PC-3 (cell line): ENCODE results near the gene TP63. TPM values are rescaled to one million over a fixed set of nuclear protein-coding genes. Genes with fewer than 3 reads are reported as not detected.

Experiments
- ATAC-seq: fragments of 200-7000 bp; cut with Tn5 transposase; 2 replicates; pipeline ENCODE4 v1.9.1; 2020; ENCODE audit warnings: mild to moderate bottlenecking, moderate library complexity
- Bru-seq: library from RNA; stranded (reverse); fragments of 400-500 nt; gene quantifications from one replicate; lab custom pipeline; 2021; lab: Mats Ljungman, UMichigan
- BruChase-seq, 2 experiments: library from RNA; stranded (reverse); fragments of 400-500 nt; gene quantifications; one replicate each; lab custom pipeline; 2021; lab: Mats Ljungman, UMichigan
- BruUV-seq: library from RNA; stranded (reverse); fragments of 400-500 nt; replicated peaks from 2 replicates; lab custom pipeline; 2021; lab: Mats Ljungman, UMichigan
- CTCF ChIA-PET: fragments of 300-600 bp; sonication (Branson Sonifier 250); formaldehyde crosslinking; loops from one replicate; lab custom pipeline; 2022; ENCODE audit warnings: antibody characterized with exemption; lab: Charles Lee
- POLR2A ChIA-PET: fragments of 300-600 bp; sonication (Branson Sonifier 250); formaldehyde crosslinking; loops from one replicate; lab custom pipeline; 2022; ENCODE audit warnings: antibody characterized with exemption; ENCODE audit not compliant: unreplicated experiment; lab: Charles Lee
- DNase-seq: peaks from one replicate; pipeline ENCODE4 v3.0.0-alpha.2; 2015
- H2AFZ ChIP-seq: fragments of 300-600 bp; sonication (generic); 2 replicates; pipeline ENCODE4 v1.6.0; 2016; ENCODE audit warnings: antibody characterized with exemption, low read length
- H3F3A ChIP-seq: fragments of 300-600 bp; sonication (generic); one replicate; pipeline ENCODE4 v1.6.0; 2017; ENCODE audit warnings: antibody characterized with exemption, low read length, control low read depth, mild to moderate bottlenecking; ENCODE audit not compliant: unreplicated experiment
- H3K27ac ChIP-seq: fragments of 300-600 bp; sonication (generic); 2 replicates; pipeline ENCODE4 v1.5.1; 2016; ENCODE audit warnings: mild to moderate bottlenecking, low read length
- H3K27me3 ChIP-seq: fragments of 300-600 bp; sonication (generic); 2 replicates; pipeline ENCODE4 v1.6.1; 2016; ENCODE audit warnings: low read length, mixed read lengths
- H3K36me3 ChIP-seq: fragments of 300-600 bp; sonication (generic); 2 replicates; pipeline ENCODE4 v1.6.1; 2016; ENCODE audit warnings: low read depth, mixed run types, low read length, mixed read lengths
- H3K4me1 ChIP-seq: fragments of 300-600 bp; sonication (generic); 2 replicates; pipeline ENCODE4 v1.5.1; 2016; ENCODE audit warnings: low read length; ENCODE audit not compliant: insufficient read depth
- H3K4me2 ChIP-seq: fragments of 300-600 bp; sonication (generic); 2 replicates; pipeline ENCODE4 v1.6.0; 2016; ENCODE audit warnings: low read length
- H3K4me3 ChIP-seq: fragments of 300-600 bp; sonication (generic); 2 replicates; pipeline ENCODE4 v1.5.1; 2016; ENCODE audit warnings: mild to moderate bottlenecking, low read length, mixed read lengths
- H3K79me2 ChIP-seq: fragments of 300-600 bp; sonication (generic); 2 replicates; pipeline ENCODE4 v1.6.1; 2017; ENCODE audit warnings: low read length, mixed read lengths
- H3K9ac ChIP-seq: fragments of 300-600 bp; sonication (generic); 2 replicates; pipeline ENCODE4 v1.6.0; 2016; ENCODE audit warnings: mild to moderate bottlenecking, low read length
- H3K9me2 ChIP-seq: fragments of 300-600 bp; sonication (generic); replicated peaks from 2 replicates; pipeline ENCODE4 v1.6.1; 2016; ENCODE audit warnings: mixed run types, low read length, mixed read lengths
- H3K9me3 ChIP-seq: fragments of 300-600 bp; sonication (generic); 2 replicates; pipeline ENCODE4 v1.6.1; 2016; ENCODE audit warnings: low read length, mixed read lengths
- H4K20me1 ChIP-seq: fragments of 300-600 bp; sonication (generic); 2 replicates; pipeline ENCODE4 v1.6.1; 2016; ENCODE audit warnings: low read length, mixed read lengths
- EZH2 ChIP-seq: fragments of 300-600 bp; sonication (generic); IDR thresholded peaks from one replicate; pipeline ENCODE4 v1.6.1; 2017; ENCODE audit warnings: antibody characterized with exemption, mild to moderate bottlenecking, low read length; ENCODE audit not compliant: unreplicated experiment
- EZH2phosphoT487 ChIP-seq: fragments of 300-600 bp; sonication (generic); IDR thresholded peaks from 2 replicates; pipeline ENCODE4 v1.6.1; 2018; ENCODE audit warnings: mild to moderate bottlenecking, antibody characterized with exemption, low read length, borderline replicate concordance
- intact Hi-C: fragments of 100-400 bp; cut with micrococcal nuclease; formaldehyde crosslinking; loops from 2 replicates; pipeline ENCODE4 v1.9.0; 2023
- long read RNA-seq: library from polyadenylated mRNA; unstranded; transcript quantifications from one replicate; pipeline ENCODE4 v2.0.0, GENCODE V29; 2021; ENCODE audit not compliant: unreplicated experiment
- total RNA-seq: library from RNA; depleted of rRNA; stranded (reverse); fragments of >200 nt; gene quantifications from 2 replicates; pipeline ENCODE4 v1.2.3, GENCODE V29; 2014; rRNA removed
- TF ChIP-seq, protein P1 (sequence below): fragments of 300-600 bp; sonication (generic); conservative IDR thresholded peaks from 2 replicates; pipeline ENCODE4 v1.5.1; 2017; ENCODE audit warnings: antibody characterized with exemption, low read depth, mild to moderate bottlenecking, low read length

TP63 gene
- total RNA-seq (0.23 and 0.29 TPM in 2 replicates), Bru-seq, nascent RNA (percentile 20 among the genes with signal in this experiment), BruChase-seq, experiment 1, labeled RNA remaining after a 6-hour chase (percentile 13 among the genes with signal in this experiment), BruChase-seq, experiment 2, labeled RNA remaining after a 2-hour chase (percentile 15 among the genes with signal in this experiment)
- long read RNA-seq, partial matches to known transcripts: 1 of 2 reads
- long read RNA-seq, other reads (novel, unspliced or antisense): 1 of 2 reads

DNA sequence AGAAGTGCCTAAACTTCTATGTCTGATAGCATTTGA, at the start of gene TP63:
Gene TP63 (plus strand): TSS at position 17 of the 36 bp plus-strand sequence. CDS start 127 bp downstream, outside the sequence.
- H3K36me3 ChIP-seq: no peaks in the 10 kb centered on the region
- H3K4me3 ChIP-seq: no peak within 1 kb of the TSS
- ATAC-seq (no peak), DNase-seq (no peak)
- TF ChIP-seq, protein P1, sequence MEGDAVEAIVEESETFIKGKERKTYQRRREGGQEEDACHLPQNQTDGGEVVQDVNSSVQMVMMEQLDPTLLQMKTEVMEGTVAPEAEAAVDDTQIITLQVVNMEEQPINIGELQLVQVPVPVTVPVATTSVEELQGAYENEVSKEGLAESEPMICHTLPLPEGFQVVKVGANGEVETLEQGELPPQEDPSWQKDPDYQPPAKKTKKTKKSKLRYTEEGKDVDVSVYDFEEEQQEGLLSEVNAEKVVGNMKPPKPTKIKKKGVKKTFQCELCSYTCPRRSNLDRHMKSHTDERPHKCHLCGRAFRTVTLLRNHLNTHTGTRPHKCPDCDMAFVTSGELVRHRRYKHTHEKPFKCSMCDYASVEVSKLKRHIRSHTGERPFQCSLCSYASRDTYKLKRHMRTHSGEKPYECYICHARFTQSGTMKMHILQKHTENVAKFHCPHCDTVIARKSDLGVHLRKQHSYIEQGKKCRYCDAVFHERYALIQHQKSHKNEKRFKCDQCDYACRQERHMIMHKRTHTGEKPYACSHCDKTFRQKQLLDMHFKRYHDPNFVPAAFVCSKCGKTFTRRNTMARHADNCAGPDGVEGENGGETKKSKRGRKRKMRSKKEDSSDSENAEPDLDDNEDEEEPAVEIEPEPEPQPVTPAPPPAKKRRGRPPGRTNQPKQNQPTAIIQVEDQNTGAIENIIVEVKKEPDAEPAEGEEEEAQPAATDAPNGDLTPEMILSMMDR: no peak
- TF ChIP-seq EZH2phosphoT487 (no peak), EZH2 (no peak)
- no peaks in the 10 kb centered on the region for H3K79me2 ChIP-seq
- no peaks in the 10 kb centered on the region for H3K9me3 ChIP-seq
- no peaks in the 10 kb centered on the region for H3F3A ChIP-seq
- no peaks in the 10 kb centered on the region for H3K9me2 ChIP-seq
- POLR2A ChIA-PET: no interaction called here
- H2AFZ ChIP-seq: peak within 1 kb of the TSS; percentile 40; the same call in 1 of the 2 replicates
- intact Hi-C loops: no loop called here
- no peaks in the 10 kb centered on the region for H3K27me3 ChIP-seq
- CTCF ChIA-PET: no interaction called here
- no peak within 1 kb of the TSS for H3K27ac ChIP-seq
- no peak within 1 kb of the TSS for H3K9ac ChIP-seq
- H3K4me1 ChIP-seq: no peaks in the 10 kb centered on the region
- no peaks in the 10 kb centered on the region for H4K20me1 ChIP-seq
- no peak within 1 kb of the TSS for H3K4me2 ChIP-seq
- no TSS peak for BruUV-seq

DNA sequence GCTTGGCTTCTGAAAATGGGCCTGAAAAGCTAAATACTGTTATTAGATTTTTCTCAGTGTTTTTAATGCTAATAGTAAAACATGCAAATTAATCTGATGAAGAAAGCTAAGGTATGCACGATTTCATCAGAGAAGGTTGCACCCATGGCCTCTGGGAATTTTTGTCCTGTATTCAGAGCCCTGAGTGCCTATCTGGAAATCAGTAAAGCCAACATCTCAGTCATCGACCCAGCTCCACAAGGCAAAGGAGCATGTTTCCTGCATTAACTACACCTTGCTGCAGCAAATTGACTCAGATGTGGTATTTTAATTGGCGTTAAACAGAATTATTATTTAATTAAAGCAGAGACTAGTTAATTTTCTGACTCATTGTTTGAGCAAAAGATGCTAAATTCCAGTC, 49.0 kb upstream of the TP63 start:
- TF ChIP-seq, protein P1: no peak
- TF ChIP-seq EZH2 (no peak), EZH2phosphoT487 (no peak)
- Histone ChIP-seq H3F3A (no peaks in the 10 kb centered on the region), H3K9ac (no peak overlapping the region), H3K27me3 (no peaks in the 10 kb centered on the region), H3K9me3 (no peaks in the 10 kb centered on the region), H2AFZ (no peak overlapping the region), H3K4me3 (no peak overlapping the region), H3K27ac (no peak overlapping the region), H3K4me1 (no peaks in the 10 kb centered on the region), H3K36me3 (no peaks in the 10 kb centered on the region), H3K4me2 (no peak overlapping the region), H3K79me2 (no peaks in the 10 kb centered on the region), H3K9me2 (no peaks in the 10 kb centered on the region; the same call in 1 of the 2 replicates), H4K20me1 (no peaks in the 10 kb centered on the region)
- ChIA-PET CTCF (no interaction called here), POLR2A (no interaction called here)
- BruUV-seq: no TSS peak
- no peak for DNase-seq
- intact Hi-C loops: no loop called here
- ATAC-seq: no peak

DNA sequence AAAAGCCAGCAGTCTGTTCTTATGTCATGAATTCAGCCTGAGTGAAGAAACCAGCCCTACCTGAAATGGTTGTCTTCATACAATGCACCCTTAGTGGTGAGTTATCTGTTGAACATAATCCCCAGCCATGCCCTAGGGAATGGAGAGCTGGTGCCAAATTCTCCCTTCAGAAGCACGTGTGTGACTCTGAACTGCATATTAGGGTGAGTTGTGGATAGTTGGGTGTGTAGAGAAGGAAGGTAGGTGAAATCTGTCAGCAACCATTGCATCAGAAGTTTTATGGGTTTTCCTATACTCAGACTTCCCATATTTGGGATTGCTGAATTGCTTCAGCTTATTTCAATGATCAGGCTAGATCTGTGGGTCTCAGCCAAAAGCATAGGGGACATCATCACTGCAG, 46.5 kb upstream of the TP63 start:
- Histone ChIP-seq H2AFZ (no peak overlapping the region), H3K27me3 (no peaks in the 10 kb centered on the region), H3K9ac (no peak overlapping the region), H4K20me1 (no peaks in the 10 kb centered on the region), H3K4me1 (peaks cover 21% of the 10 kb centered on the region), H3K4me2 (no peak overlapping the region), H3K4me3 (no peak overlapping the region), H3K9me2 (no peaks in the 10 kb centered on the region; the same call in 1 of the 2 replicates), H3K79me2 (no peaks in the 10 kb centered on the region), H3K36me3 (no peaks in the 10 kb centered on the region), H3F3A (peaks cover 7% of the 10 kb centered on the region), H3K27ac (no peak overlapping the region), H3K9me3 (no peaks in the 10 kb centered on the region)
- intact Hi-C loops: no loop called here
- ChIA-PET CTCF (no interaction called here), POLR2A (interaction anchor here (0.5 kb wide), 1 partner anchor 55 kb away, joined by 4 read pairs; no protein-coding TSS in a partner anchor)
- no peak for DNase-seq
- no TSS peak for BruUV-seq
- TF ChIP-seq EZH2phosphoT487 (no peak), EZH2 (no peak)
- TF ChIP-seq, protein P1: no peak
- no peak for ATAC-seq
